IPS-18a (cell line): ENCODE results near the gene ADAM19.
"Not testable (repeated sequence)": the region's sequence is repeated elsewhere in the genome, so short reads cannot be mapped to it uniquely, and the experiment has no call there.

Source experiments
- H3K27ac ChIP-seq: one replicate; pipeline ENCODE4 v1.5.1; 2013; ENCODE audit warnings: low read length
- H3K27me3 ChIP-seq: one replicate; pipeline ENCODE4 v1.6.1; 2013; ENCODE audit warnings: mild to moderate bottlenecking, low read length; ENCODE audit not compliant: control insufficient read depth, insufficient read depth
- H3K36me3 ChIP-seq: one replicate; pipeline ENCODE4 v1.6.1; 2013; ENCODE audit warnings: low read depth, low read length; ENCODE audit not compliant: control insufficient read depth
- H3K4me1 ChIP-seq: one replicate; pipeline ENCODE4 v1.6.1; 2013; ENCODE audit warnings: low read depth, low read length; ENCODE audit not compliant: control insufficient read depth
- H3K4me3 ChIP-seq: one replicate; pipeline ENCODE4 v1.5.1; 2013; ENCODE audit warnings: low read length
- H3K9ac ChIP-seq: one replicate; pipeline ENCODE4 v1.6.1; 2013; ENCODE audit warnings: mild to moderate bottlenecking, low read length, moderate library complexity
- H3K9me3 ChIP-seq: one replicate; pipeline ENCODE4 v1.6.1; 2013; ENCODE audit warnings: low read depth, low read length; ENCODE audit not compliant: control insufficient read depth

The ADAM19 gene

GRCh38 chr5:157445745-157446411 is 129.7 kb downstream of the ADAM19 start:
- Histone ChIP-seq H3K27ac (no peak overlapping the region), H3K4me3 (no peak overlapping the region), H3K4me1 (no peaks in the 10 kb centered on the region), H3K27me3 (no peaks in the 10 kb centered on the region), H3K9ac (no peak overlapping the region), H3K9me3 (no peaks in the 10 kb centered on the region), H3K36me3 (no peaks in the 10 kb centered on the region)

DNA sequence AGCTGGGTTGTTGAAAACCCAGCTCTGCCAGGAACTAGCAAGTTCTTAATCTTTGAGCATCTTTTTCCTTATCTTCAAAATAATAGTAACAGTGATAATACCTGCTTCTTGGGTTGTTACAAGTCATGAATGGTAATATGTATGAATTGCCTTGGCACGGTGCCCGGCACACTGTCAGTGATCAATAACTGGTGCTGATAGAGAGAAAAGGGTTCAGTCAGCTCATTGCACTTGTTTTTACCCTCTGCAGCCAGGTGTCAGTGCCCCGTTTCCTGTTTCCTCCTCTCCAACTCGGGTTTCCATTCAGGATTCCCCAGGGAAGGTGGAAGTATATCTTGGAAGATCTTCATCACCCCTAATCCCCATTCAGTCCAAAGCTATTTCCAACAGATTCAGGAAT is 131.4 kb downstream of the ADAM19 start:
- Histone ChIP-seq H3K9me3 (no peaks in the 10 kb centered on the region), H3K27me3 (no peaks in the 10 kb centered on the region), H3K4me3 (no peak overlapping the region), H3K9ac (no peak overlapping the region), H3K4me1 (no peaks in the 10 kb centered on the region), H3K36me3 (no peaks in the 10 kb centered on the region), H3K27ac (no peak overlapping the region)

- no peaks in the 10 kb centered on the region for H3K4me1 ChIP-seq
- H3K9ac ChIP-seq: no peak overlapping the region
- H3K27me3 ChIP-seq: no peaks in the 10 kb centered on the region
- no peak overlapping the region for H3K4me3 ChIP-seq
- no peaks in the 10 kb centered on the region for H3K9me3 ChIP-seq
- no peaks in the 10 kb centered on the region for H3K36me3 ChIP-seq
- no peak overlapping the region for H3K27ac ChIP-seq
These were observed 132.5 kb downstream of the ADAM19 start for GRCh38 chr5:157443041-157443549.

DNA sequence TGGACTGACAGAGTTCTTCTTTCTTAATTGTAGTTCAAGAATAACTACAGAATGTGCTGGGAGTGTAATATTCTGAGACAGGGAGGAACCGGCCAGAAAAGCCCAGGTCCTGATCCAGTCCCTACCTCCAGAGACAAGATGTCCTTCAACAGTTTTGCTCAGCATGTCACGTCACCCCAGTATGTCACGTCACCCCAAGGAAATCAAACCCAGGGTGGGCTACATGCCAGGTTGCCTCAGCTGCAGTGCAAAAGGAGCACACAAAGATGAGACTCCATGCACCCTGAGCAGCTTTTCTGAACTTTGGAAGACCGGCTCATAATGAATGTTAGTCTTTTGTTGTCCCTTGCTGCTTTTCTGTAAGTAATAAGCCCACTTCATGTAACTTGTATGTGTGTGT is 141.5 kb downstream of the ADAM19 start:
- Histone ChIP-seq H3K4me3 (no peak overlapping the region), H3K9me3 (no peaks in the 10 kb centered on the region), H3K27me3 (no peaks in the 10 kb centered on the region), H3K36me3 (no peaks in the 10 kb centered on the region), H3K27ac (no peak overlapping the region), H3K4me1 (no peaks in the 10 kb centered on the region), H3K9ac (no peak overlapping the region)

DNA sequence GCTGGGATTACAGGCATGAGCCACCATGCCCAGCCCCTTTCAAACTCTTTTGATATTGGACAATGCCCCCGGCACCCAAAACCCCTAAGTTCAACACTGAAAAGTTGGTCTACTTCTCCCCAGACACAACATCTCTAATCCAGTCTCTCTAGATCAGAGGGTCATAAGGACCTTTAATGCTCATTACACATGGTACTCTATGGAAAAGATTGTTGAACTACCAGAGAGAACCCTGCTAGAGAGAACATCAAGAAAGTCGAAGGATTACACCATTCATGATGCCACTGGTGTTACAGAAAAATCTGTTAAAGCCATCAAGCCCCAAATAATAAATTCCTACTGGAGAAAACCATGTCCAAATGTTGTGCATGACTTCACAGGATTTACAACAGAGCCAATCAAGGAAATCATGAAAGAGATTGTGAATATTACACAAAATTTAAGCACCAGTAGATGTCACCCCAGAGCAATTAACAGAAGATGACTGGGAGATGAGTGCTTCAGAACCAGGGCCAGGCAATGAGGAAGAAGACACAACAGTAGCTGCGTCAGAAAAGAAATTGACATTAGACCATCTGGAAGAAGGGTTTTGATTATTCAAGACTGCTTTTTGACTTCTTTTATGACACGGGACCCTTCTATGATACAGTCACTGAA is 143.9 kb downstream of the ADAM19 start:
- Histone ChIP-seq H3K4me1 (no peaks in the 10 kb centered on the region), H3K27me3 (no peaks in the 10 kb centered on the region), H3K27ac (no peak overlapping the region), H3K9me3 (no peaks in the 10 kb centered on the region), H3K9ac (no peak overlapping the region), H3K36me3 (no peaks in the 10 kb centered on the region), H3K4me3 (no peak overlapping the region)

DNA sequence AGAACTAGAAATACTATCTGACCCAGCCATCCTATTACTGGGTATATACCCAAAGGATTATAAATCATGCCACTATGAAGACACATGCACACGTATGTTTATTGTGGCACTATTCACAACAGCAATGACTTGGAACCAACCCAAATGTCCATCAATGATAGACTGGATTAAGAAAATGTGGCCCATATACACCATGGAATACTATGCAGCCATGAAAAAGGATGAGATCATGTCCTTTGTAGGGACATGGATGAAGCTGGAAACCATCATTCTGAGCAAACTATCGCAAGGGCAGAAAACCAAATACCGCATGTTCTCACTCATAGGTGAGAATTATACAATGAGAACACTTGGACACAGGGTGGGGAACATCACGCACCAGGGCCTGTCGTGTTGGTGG is 145.7 kb downstream of the ADAM19 start:
- not testable (repeated sequence) for H3K9me3 ChIP-seq, H3K4me1 ChIP-seq, H3K36me3 ChIP-seq

More for the DNA sequence above, 145.7 kb downstream of the ADAM19 start:
- not testable (repeated sequence) for H3K27ac ChIP-seq, H3K27me3 ChIP-seq, H3K4me3 ChIP-seq, H3K9ac ChIP-seq
